Breast epithelium (tissue), 3 donors: Measurements from ENCODE around the gene AADACL4.

Experiments
- POLR2A ChIP-seq: fragments of 450-650 bp; IDR thresholded peaks from one replicate; pipeline ENCODE4 v1.6.1; 2016; ENCODE audit warnings: antibody characterized with exemption, mild to moderate bottlenecking, moderate library complexity
- TF ChIP-seq, protein P1 (sequence below), 3 donors: fragments of 450-650 bp; IDR thresholded peaks; one replicate each; pipeline ENCODE4 v1.5.1; 2016 to 2017; ENCODE audit warnings: antibody characterized with exemption in 3 of 3, mild to moderate bottlenecking in 3 of 3, moderate library complexity in 3 of 3

DNA sequence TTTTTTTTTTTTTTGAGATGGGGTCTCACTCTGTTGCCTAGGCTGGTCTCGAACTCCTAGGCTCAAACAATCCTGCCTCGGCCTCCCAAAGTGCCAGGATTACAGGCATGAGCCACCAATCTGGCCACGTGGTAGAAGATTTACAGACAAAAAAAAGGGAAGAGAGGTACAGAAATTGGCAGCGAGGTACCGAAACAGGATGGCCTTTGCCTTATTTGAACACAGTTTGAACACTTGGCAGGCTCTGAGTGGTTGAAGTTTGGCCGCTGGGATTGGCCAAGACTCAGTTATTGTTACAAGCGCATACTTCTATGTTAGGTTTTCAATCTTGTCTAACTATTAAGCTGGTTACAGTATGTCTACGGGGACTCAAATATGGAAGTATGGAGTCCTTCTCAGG lies 6.2 kb upstream of the AADACL4 start:
- TF ChIP-seq, protein P1, sequence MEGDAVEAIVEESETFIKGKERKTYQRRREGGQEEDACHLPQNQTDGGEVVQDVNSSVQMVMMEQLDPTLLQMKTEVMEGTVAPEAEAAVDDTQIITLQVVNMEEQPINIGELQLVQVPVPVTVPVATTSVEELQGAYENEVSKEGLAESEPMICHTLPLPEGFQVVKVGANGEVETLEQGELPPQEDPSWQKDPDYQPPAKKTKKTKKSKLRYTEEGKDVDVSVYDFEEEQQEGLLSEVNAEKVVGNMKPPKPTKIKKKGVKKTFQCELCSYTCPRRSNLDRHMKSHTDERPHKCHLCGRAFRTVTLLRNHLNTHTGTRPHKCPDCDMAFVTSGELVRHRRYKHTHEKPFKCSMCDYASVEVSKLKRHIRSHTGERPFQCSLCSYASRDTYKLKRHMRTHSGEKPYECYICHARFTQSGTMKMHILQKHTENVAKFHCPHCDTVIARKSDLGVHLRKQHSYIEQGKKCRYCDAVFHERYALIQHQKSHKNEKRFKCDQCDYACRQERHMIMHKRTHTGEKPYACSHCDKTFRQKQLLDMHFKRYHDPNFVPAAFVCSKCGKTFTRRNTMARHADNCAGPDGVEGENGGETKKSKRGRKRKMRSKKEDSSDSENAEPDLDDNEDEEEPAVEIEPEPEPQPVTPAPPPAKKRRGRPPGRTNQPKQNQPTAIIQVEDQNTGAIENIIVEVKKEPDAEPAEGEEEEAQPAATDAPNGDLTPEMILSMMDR (IDR thresholded peaks at IDR 0.05): no peak
- TF ChIP-seq POLR2A: no peak
